Upper lobe of left lung (tissue), 4 donors: ENCODE results near the gene ZKSCAN2.

Source experiments
- CTCF ChIP-seq, 6 experiments: fragments of 450-650 bp in 4 of 6; fragments of 200-600 bp in 2 of 6; sonication (generic) in 2 of 6; IDR thresholded peaks; one replicate each; pipeline ENCODE4 v1.5.1; 2016 to 2019; ENCODE audit warnings: antibody characterized with exemption in 6 of 6
- POLR2A ChIP-seq, 4 donors: fragments of 450-650 bp; IDR thresholded peaks; one replicate each; pipeline ENCODE4 v1.5.1; 2016 to 2017; ENCODE audit warnings: antibody characterized with exemption in 4 of 4, mild to moderate bottlenecking in 2 of 4
- POLR2AphosphoS5 ChIP-seq, 2 donors: sonication (generic); formaldehyde crosslinking; IDR thresholded peaks; one replicate each; pipeline ENCODE4 v1.5.1; 2017; ENCODE audit warnings: antibody characterized with exemption in 2 of 2

- TF ChIP-seq CTCF (IDR thresholded peaks at IDR 0.05) = no peak
- no peak for TF ChIP-seq POLR2AphosphoS5 (IDR thresholded peaks at IDR 0.05)
- no peak for TF ChIP-seq POLR2A (IDR thresholded peaks at IDR 0.05)
Measured at GRCh38 chr16:25271421-25271820, 13.8 kb upstream of the ZKSCAN2 start.
